ENCODE results near the gene ELL. TPM values are rescaled to one million over a fixed set of nuclear protein-coding genes. Genes with fewer than 3 reads are reported as not detected.
A peak's percentile ranks its signal among the peaks of the same experiment; 100 is the strongest.

The ELL gene
- total RNA-seq, 1 experiment from 2014 or later = 15.9 TPM

DNA sequence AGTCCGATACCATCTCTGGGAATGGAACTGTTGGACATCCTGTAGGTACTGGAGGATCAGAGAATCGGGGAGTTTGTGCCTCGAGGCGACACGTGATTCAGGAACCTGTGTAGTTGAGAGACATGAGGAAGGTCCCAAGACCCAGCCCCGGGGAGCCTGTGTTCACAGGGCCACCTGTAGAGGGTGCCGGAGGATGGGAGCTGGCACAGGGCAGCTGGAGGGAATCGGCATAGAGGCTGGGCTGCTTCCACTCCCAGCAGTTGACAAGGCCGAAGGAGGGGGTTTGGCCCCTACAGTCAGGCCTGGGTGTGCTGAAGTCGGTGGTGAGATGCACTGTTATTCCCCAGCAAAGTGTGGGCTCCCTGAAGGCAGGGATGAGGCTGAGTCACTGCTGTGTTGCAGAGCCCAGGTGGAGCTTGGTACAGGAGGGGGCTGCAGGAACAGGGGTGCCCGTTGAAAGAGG, 81.4 kb downstream of the ELL start:
- in situ Hi-C loops (cut with HindIII; ENCODE audit: low sequenced_read_pairs) = no loop called here
- no peak for DNase-seq (ENCODE audit: low spot score)

GRCh38 chr19:18439910-18440237, 82.0 kb downstream of the ELL start:
- no peak for DNase-seq (ENCODE audit: low spot score)
- in situ Hi-C loops (cut with HindIII; ENCODE audit: low sequenced_read_pairs) = no loop called here

DNA sequence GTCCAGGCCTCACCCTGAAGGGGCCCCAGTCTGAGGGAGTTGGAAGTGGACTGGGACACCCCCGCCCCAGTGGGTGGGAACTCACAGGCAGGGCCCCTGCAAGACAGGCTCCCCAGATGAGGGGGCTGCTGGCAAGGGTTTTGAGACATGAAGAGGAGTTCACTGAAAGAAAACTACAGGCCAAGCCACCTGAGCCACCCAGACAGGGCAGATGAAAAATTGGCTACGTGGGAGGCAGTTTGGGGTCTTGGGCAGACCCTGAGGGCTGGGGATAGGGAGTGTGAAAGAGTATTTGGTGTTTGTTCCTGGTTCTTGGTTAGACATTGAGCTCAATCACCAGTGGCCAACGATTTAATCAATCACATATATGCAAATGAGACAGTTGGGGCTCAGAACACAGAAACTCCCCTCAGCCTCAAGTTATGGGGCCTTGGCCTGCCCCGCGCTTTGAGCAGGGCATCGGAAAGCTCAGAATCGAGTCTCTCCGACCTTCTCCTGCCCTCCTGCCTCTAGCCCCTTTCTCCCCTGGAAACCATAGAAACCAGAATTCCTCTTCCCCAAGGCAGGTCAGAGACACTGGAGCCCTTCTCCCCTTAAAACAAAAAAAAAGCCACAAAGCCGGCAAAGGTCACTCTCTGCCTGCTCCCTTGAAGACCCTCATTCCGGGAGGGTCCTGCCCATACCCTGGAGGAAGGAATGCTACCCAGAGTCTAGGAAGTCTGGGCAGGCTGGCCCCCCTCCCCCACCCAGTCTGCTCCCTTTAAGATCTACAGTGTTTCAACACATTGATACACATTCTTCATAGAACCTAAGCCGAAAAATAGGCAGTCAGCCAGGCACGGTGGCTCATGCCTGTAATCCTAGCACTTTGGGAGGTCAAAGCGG, 82.6 kb downstream of the ELL start:
- in situ Hi-C loops (cut with HindIII; ENCODE audit: low sequenced_read_pairs) = no loop called here
- DNase-seq (ENCODE audit: low spot score) = no peak

GRCh38 chr19:18438331-18439024, 83.4 kb downstream of the ELL start:
- in situ Hi-C loops (cut with HindIII; ENCODE audit: low sequenced_read_pairs) = no loop called here
- DNase-seq (ENCODE audit: low spot score) = no peak

GRCh38 chr19:18437491-18438330, 84.2 kb downstream of the ELL start, which contains the start of gene ISYNA1:
Gene ISYNA1 (minus strand): TSS chr19:18438133. CDS start chr19:18437979, 154 bp downstream.
- in situ Hi-C loops (cut with HindIII; ENCODE audit: low sequenced_read_pairs) = no loop called here
- DNase-seq (ENCODE audit: low spot score) = no peak

GRCh38 chr19:18436671-18437490, 85.0 kb downstream of the ELL start:
- in situ Hi-C loops (cut with HindIII; ENCODE audit: low sequenced_read_pairs) = no loop called here
- DNase-seq (ENCODE audit: low spot score) = peak; percentile 67

DNA sequence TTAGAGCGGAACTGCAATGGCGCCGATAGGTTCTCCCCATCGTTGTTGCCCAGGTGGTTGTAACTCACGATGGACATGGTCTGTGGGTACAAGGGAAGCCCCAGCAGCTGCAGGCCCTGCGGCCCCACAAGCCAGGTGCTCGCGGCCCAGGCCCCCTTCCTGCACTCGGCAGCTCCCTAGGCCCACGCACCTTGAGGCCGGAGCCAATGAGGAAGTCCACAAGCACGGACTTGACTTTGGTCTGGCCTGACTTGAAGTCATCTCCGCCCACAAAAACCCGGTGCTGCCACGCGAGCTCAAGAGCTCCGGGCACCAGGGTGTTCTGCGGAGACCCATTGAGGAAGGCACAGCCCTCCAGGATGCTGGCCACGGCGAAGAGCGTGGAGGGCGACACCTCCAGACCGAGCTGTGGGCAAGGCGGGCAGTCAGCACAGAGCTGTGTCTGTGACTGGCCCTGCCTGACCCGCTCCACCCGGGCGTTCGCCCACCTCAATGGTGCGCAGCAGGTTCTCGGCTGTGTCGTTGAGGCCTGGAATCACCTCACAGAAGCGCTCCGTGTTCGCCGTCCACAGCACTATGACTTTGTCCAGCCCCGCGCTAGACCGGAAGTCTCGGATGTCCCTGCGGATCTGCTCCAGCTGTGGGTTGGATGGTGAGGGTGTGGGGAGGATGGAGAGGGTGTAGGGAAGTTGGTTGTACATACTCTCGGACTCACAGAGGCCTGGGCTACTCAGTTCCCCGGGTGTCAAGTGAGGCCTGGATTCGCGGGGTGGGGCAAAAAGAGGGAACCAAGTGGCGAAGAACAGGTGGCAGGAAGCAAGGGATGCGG, 85.8 kb downstream of the ELL start:
- no peak for DNase-seq (ENCODE audit: low spot score)
- in situ Hi-C loops (cut with HindIII; ENCODE audit: low sequenced_read_pairs) = no loop called here

- DNase-seq (ENCODE audit: low spot score) = no peak
- in situ Hi-C loops (cut with HindIII; ENCODE audit: low sequenced_read_pairs) = no loop called here
Measured at GRCh38 chr19:18435178-18435841, 86.6 kb downstream of the ELL start.

DNA sequence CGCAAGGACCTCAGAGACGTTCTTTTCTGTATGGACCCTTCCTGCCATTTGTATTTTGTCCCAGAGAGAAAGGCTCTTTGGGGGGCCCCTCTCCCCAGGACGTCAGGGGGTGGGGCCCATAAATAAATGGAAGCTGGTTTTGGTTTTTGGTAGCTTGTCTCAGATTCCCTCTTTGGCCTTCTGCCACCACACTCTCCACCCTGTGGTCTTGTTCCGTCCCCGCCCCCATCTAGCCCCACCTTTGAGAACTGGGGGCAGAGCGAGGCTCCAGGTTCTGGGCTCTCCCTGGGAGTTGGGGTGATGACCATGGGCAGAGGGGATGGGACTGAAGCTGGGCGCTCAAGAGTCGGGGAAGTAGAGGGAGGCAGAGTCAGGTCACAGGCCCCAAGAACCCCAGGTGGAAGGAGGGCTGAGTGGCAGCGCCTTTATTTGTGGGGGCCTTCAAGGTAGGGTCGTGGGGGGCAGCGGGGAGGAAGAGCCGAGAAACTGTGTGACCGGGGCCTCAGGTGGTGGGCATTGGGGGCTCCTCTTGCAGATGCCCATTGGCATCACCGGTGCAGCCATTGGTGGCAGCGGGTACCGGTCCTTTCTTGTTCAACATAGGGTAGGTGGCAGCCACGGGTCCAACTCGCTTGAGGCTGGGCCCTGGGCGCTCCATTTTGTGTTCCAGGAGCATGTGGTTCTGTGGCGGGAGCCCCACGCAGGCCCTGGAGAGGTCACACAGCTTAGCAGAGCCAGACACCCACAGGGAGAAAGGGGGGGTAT, 87.3 kb downstream of the ELL start:
- no peak for DNase-seq (ENCODE audit: low spot score)
- in situ Hi-C loops (cut with HindIII; ENCODE audit: low sequenced_read_pairs) = no loop called here

DNA sequence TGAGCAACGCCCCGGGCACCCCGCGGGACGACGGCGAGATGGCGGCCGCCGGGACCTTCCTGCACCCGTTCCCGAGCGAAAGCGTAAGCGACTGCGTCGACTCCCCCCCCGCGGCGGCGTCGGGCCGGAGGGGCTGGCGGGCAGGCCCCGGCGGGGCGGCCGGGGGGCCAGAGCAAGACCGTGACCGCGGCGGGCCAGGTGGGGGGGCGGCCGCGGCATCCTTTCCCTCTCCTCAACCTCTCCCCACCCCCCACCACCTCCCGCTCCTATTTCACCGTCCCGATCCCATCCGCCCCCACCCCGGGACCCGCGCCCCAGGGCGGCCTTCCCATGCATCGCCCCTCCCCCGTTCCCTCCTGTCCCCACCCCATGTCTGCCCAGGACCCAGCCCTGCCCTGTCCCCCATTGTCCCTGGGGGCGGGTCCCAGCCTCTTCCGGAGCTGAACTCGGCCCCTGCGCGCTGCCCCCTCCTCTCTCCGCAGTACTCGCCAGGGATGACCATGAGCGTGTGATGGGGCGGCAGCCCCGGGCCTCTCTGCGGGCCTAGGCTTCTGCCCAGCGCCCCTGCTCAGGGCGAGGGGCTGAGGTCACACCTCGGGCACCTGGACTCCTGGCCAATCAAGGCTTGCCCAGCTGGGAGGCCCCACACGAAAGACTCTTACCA, 88.0 kb downstream of the ELL start:
- DNase-seq (ENCODE audit: low spot score) = no peak
- in situ Hi-C loops (cut with HindIII; ENCODE audit: low sequenced_read_pairs) = no loop called here

DNA sequence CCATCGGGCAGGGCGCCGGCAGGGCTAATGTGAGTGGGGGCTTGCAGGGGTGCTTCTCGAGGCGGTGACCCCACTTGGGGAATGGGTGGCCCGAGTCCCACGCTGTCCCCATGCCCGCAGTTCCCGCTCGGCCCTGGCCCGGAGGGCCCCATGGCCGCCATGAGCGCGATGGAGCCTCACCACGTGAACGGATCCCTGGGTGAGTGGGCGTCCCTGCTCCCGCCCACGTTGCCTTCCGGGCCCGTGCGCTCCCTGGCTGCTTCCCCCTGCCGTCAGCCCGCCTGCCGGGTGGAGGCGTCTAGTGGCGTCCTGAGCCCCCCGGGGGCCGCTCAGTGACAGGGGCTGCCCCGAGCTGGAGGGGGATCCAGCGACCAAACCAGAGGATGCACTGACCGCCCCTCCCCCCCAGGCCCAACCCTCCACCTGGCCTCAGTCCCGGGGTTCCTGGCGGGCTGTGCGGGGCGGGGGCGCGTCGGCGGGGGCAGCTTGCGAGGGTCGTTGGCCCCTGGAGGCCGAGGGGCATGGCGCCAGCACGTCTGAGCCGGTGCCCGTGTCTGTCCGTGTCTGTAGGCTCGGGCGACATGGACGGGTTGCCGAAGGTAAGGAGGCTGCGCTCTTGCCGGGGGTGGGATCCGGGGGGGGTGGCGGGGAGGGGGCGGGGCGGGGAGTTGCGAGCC, 88.7 kb downstream of the ELL start:
- in situ Hi-C loops (cut with HindIII; ENCODE audit: low sequenced_read_pairs) = no loop called here
- no peak for DNase-seq (ENCODE audit: low spot score)

GRCh38 chr19:18432275-18433014, 89.4 kb downstream of the ELL start:
- in situ Hi-C loops (cut with HindIII; ENCODE audit: low sequenced_read_pairs) = no loop called here
- DNase-seq (ENCODE audit: low spot score) = no peak

GRCh38 chr19:18431351-18432197, 90.3 kb downstream of the ELL start:
- DNase-seq (ENCODE audit: low spot score) = no peak
- in situ Hi-C loops (cut with HindIII; ENCODE audit: low sequenced_read_pairs) = no loop called here

GRCh38 chr19:18430417-18431144, 91.3 kb downstream of the ELL start:
- no peak for DNase-seq (ENCODE audit: low spot score)
- in situ Hi-C loops (cut with HindIII; ENCODE audit: low sequenced_read_pairs) = no loop called here
